GM21529 (cell line): ENCODE measurements around the gene DNAI1.
"Not testable (repeated sequence)": the region's sequence is repeated elsewhere in the genome, so short reads cannot be mapped to it uniquely, and the experiment has no call there.

Experiments used
- ATAC-seq: cut with Tn5 transposase; IDR thresholded peaks from one replicate; pipeline ENCODE4 v1.9.1; 2021; ENCODE audit not compliant: unreplicated experiment

DNAI1 gene

GRCh38 chr9:34450644-34451043 is 8.0 kb upstream of the DNAI1 start:
- no peak for ATAC-seq

- ATAC-seq: no peak
Measured at GRCh38 chr9:34451135-34451534, 7.5 kb upstream of the DNAI1 start.

- ATAC-seq: peak; percentile 85
Measured at GRCh38 chr9:34451545-34451944, 7.1 kb upstream of the DNAI1 start.

GRCh38 chr9:34452568-34452967 is 6.0 kb upstream of the DNAI1 start:
- ATAC-seq: no peak

GRCh38 chr9:34454571-34455065 is 4.0 kb upstream of the DNAI1 start:
- ATAC-seq: no peak

- ATAC-seq: no peak
Measured at GRCh38 chr9:34456151-34456550, 2.5 kb upstream of the DNAI1 start.

- ATAC-seq: no peak
Measured at GRCh38 chr9:34456746-34457145, 1.9 kb upstream of the DNAI1 start.

GRCh38 chr9:34457266-34458012 is 1.2 kb upstream of the DNAI1 start:
- no peak for ATAC-seq

- no peak for ATAC-seq
Measured at GRCh38 chr9:34458959-34459340, 345 bp downstream of the DNAI1 start.

GRCh38 chr9:34459356-34459755 is 751 bp downstream of the DNAI1 start:
- ATAC-seq: no peak

GRCh38 chr9:34459941-34460340 is 1.3 kb downstream of the DNAI1 start:
- no peak for ATAC-seq

- no peak for ATAC-seq
Measured at GRCh38 chr9:34463098-34463900, 4.7 kb downstream of the DNAI1 start.

GRCh38 chr9:34463901-34464232 is 5.3 kb downstream of the DNAI1 start:
- ATAC-seq: no peak

GRCh38 chr9:34464571-34464970 is 6.0 kb downstream of the DNAI1 start:
- no peak for ATAC-seq

GRCh38 chr9:34465468-34465867 is 6.9 kb downstream of the DNAI1 start:
- no peak for ATAC-seq

GRCh38 chr9:34475097-34475496 is 16.5 kb downstream of the DNAI1 start:
- no peak for ATAC-seq

GRCh38 chr9:34477541-34477940 is 18.9 kb downstream of the DNAI1 start:
- no peak for ATAC-seq

GRCh38 chr9:34479431-34479866 is 20.8 kb downstream of the DNAI1 start:
- no peak for ATAC-seq

- not testable (repeated sequence) for ATAC-seq
Measured at GRCh38 chr9:34481620-34482019, 23.0 kb downstream of the DNAI1 start.

GRCh38 chr9:34482746-34483145 is 24.1 kb downstream of the DNAI1 start:
- not testable (repeated sequence) for ATAC-seq

- no peak for ATAC-seq
Measured at GRCh38 chr9:34484678-34485077, 26.1 kb downstream of the DNAI1 start.

- ATAC-seq: no peak
Measured at GRCh38 chr9:34485822-34486221, 27.2 kb downstream of the DNAI1 start.
